Cortex of kidney (tissue), 1 donor: ENCODE results near the gene HOXA3.

Experiments used
- DNase-seq: peaks from one replicate; lab custom pipeline; 2025; lab: John Stamatoyannopoulos, UW

Gene HOXA3

DNA sequence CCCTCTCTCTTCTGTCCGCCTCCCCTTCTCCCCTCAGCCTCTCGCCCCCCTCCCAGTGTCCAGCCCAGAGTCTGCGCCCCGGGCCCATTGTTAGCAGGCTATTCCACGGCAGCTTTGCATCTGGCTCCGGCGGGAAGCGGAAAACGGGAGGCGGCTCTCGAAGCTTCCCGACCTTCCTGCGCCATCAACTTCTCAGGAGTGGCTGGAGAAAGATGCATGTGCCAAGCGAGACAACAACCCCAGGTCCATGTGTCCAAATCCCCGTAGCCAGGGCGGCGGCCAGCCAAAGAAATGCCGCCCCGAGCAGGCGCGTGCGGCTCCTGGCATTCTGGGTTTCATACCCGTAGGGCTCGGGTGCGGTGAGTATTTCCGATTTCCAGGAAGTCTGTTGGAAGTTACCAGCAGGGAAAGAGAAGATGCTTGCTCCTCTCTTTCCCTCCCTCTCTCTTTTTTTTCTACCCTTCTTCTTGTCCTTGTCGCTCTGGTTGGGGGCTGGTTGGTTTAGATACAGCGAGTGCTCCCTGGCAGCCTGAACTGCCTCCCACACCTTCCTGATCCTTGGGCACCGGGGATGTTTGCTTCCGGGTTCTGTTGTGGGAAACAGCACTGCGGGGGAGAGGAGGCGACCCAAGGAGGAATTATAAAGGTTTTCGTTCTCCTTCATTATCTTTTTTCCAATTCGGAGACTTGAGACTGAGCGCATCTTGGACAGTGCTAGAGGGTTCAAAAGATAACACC lies 48.7 kb downstream of the HOXA3 start:
- DNase-seq, result no peak

DNA sequence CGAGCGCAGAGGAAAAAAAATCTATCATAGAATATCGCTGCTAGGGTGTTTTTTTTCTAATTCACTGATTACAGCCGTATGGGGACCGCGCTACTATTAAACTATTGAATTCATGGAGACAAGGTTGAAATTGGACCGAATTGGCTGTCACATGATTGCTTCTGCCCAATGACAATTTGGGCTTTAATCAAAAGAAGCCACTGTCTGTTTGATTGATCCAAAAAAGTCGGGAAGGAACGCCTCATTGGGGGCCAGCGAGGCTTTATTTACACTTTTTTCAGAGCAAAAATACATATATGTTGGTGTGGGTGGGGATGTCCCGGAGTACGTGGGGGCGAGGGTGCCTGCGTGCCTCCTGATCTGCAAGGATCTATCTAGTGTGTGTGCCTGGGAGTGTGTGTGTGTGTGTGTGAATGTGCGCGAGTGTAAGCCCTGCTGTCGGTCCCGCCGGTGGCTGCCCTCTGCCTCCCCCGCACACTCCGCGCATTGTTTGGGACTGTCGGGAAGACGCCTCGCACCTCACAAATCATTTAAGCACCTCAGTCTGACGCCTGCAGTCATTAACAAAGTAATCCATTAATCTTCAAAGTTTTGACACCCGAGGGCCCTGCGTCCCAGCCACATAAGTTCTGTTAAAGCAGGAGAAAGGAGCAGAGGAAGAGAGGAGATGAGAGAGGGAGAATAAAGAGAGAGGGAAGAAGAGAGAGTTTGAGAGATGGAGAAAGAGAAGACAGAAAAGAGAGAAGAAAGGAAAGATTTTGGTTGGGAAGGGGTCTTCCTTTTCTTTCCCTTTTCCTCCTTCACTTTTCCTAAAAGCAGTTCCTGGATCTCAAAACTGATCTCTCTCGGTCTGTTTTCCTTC lies 49.6 kb downstream of the HOXA3 start, which contains the start of gene HOXA2:
TSS of gene HOXA2 (minus strand) at position 103 of the 862 bp plus-strand sequence. CDS start 183 bp downstream, outside the sequence.
- DNase-seq, result no peak

DNA sequence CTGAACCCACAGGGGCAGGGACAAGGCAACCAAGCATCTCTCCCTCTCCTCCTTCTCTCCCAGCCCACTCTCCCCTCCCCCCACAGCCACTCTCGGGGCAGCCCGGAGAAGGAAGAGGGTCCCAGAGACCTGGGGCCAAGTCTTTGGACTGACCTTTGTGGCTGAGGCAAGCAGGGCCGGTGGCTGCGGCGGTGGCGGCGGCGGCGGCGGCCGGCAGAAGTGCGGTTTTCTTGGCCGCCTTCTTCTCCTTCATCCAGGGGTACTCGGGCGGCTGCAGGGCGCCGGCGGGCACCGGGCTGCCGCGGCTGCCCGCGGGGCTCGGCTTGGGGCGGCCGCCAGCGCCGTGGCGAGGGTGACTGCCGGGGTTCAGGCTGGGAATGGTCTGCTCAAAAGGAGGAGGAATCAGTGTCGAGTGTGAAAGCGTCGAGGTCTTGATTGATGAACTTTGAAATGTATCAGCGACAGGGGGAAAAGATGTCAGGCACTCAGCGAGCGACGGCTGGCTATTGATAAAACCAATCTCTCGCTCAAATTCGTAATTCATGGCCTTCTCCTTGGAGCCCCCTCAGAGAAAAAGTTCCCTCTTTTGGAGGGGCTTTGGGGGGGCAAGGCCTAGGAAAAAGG lies 50.3 kb downstream of the HOXA3 start:
- DNase-seq, result no peak

DNA sequence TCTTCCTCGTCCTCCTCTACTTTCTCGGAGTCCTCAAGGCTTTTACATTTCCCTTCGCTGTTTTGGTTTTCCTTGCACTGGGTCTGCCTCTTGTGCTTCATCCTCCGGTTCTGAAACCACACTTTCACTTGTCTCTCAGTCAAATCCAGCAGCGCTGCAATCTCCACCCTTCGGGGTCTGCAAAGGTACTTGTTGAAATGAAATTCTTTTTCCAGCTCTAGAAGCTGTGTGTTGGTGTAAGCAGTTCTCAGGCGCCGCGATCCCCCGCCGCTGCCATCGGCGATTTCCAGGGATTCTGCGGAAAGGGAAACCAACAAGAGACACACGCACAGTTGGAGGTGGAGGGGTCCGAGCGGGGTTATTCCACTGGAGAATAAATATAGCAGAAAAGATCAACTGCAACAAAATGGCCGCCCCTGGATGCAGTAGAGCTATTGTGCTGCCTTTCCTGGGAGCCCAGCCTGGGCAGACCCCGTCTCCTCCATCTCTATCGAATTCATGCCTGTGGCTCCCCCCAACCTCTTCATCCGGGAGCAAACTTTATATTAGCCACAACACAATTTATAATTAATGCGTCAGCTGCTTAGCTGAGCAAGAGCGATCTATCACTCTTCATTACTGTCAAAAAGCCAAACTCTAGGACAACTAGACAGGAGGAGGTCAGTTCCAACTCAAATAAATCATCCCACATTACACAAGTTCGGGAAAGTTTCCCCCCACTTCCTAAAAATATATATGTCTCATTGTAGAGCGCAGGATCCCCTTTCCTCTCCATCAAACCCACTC lies 51.0 kb downstream of the HOXA3 start:
- no peak for DNase-seq

DNA sequence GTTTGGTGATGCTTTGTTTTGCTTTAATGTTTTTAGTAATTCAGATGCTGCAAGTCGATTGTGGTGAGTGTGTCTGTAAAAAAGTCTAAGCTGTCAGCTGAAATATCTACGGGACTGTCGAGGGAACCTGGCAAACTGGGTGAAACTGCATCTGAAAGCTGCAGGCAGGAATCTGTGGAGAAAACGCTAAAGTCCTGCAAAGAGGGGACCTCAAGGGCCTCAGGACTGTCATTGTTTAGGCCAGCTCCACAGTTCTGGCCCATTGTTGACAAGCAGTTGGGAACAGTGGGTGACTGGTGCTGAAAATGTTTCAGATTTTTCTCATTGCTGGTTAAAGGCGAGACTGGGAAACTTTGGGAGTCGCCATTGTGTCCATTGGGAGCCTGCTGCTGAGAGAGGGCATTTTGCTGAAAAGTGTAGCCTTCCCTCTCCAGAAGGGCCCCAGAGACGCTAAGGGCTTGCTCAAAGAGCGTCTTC lies 51.7 kb downstream of the HOXA3 start:
- DNase-seq, result no peak

DNA sequence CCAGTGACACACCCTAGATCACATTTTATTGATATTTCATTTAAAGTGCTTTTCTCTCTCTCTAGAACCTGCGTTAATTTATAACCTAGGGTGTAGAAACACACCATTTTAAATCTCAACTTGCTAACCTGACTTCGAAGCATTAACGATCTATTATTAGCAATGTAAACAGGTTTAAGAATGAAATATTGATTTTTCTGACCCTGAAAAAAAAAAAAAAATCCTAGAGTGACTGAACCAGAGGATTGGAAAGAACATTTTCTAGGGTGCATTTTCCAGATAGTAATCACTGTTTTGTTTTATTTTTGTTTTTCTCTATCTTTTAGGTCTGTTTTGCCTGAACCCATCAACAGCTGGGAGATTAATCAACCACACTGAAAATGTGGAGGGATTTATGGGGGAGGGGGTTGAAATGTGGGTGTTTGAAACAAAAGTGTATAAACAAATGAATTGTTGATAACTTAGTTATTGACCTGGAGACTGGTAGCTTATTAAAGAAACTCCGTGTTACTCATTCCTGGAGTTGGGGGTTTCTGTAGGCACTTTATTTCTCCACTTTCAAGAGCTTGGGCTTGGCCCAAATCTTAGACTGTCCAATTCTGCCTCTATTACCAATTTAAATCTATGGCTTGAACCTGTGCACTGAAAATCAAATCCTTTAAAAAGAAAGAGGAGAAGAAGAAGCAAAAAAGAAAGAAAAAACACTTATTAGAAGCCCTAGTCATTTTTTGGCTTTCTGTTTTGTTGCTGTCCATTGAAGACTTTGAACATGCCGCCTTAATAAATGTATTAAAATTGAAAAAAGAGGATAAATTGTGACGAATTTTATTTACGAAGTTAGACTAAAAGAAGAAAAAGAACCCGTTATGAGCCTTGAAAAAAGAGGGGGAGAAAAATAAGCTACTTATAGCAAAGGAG lies 52.7 kb downstream of the HOXA3 start:
- DNase-seq, result no peak

DNA sequence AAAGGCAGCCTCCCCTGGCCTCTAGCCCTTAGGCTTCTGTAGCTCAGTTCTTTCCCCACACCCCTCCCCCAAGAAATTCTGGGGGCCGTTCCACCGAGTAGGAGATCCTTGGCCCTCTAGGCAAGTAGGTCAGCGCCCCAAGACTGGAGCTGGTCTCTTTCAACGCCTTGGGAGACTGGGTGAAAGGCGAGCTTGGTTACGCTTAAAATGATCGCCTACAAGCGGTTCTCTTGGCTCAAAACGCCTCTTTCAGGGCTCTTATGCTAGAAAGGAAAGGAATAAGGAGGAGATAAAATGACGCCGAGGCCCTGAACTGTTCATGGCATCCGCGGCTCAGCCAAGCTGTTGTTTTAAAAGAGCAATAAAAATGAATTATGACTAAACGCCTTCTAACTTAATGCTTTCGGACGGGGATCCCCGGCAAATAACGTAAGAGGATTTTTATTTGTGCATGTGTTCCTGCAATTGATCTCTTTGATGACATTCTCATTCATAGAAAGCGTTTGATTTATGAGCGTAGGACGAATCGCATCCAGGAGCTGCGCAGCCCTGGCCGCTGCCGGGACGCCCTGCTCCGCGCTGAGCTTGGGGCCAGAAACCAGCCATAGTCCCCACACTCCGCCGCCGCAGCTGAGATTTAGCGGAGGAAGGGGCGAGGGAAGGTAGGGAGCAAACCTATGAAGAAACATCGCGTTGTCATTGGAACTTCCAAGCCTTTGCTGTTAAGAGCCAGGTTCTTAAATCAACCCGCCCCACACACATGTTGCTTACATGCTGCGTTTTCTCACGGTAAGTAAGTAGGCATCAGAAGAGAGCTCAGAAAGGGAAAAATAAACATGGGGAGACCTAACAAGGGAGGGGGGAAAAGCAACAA lies 53.6 kb downstream of the HOXA3 start:
- DNase-seq, result no peak

DNA sequence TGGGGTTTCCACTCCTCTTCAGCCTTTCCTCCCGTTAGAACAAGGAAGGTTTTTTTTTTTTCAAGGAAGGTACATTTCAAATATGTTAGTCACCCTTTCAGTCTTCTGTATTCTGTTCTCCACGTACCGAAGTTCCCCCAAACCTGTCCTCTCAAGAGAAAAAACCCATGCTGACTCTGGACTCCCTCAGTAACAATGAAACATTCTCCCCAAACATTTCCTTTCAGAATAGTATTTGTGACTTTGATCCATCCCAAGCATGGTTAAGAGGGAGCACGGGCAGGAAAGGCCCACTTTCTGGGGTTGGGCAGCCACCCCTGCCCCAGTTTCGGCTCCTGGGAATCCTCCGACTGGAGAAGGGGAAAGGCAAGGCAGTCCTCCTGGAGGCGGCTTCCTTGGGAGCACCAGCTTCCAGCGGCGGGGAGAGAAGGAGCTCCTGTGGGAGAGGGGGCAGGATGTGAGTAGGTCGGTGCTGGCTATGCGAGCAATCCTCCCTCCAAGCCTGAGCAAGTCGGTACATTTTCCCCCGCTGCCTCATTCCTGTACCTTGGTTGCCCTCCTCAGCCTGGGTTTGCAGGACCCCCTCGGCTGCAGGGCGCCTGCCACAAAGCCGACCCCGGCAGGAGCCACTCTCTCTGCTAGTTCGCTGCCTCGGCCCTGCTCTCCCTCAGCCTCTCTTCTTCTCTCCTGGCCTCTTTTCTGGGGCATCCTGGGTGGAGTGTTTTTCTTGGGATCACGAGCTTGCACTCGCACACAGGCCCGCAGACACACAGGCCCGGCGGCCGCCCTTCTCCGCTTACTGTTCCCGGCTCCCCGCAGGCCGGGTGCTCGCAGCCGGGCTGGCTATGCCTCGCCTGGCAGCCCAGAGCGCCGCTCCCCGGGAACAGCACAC lies 54.5 kb downstream of the HOXA3 start:
- DNase-seq, result no peak

DNA sequence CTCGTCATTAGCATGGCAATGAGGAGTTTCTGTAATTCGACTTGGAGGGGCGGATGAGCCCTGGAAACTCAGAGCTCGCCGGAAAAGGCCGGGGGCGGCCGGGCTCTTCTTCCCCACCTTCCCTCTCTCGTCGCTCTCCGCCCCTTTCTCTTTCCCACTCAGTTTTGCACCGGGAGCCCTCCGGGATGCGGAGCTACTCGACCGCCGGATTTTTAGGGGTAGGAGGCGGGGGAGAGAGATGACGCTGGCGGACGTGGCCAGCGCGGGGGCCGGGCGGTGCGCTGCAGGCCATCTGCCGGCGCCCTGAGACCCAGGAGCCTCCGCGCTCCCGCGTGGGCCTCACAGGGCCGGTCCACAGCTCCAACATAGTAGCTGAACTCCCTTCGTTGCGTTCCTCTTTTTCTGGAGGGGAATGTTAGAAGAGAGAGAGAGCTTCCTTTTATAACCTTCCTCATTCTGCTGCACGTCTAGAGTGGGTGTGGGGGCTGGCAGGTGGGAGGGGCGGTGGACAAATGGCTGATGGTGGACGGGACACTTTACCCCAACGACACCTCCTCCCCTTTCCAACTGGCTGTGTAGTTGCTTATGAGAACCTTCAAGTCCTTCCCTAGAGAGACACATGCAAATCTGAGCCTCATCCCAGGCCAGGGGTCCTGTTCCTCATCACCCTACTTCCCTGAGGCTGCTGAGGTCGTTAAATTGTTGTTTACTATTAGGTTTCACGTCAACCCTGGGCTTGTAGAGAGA lies 55.4 kb downstream of the HOXA3 start:
- no peak for DNase-seq

DNA sequence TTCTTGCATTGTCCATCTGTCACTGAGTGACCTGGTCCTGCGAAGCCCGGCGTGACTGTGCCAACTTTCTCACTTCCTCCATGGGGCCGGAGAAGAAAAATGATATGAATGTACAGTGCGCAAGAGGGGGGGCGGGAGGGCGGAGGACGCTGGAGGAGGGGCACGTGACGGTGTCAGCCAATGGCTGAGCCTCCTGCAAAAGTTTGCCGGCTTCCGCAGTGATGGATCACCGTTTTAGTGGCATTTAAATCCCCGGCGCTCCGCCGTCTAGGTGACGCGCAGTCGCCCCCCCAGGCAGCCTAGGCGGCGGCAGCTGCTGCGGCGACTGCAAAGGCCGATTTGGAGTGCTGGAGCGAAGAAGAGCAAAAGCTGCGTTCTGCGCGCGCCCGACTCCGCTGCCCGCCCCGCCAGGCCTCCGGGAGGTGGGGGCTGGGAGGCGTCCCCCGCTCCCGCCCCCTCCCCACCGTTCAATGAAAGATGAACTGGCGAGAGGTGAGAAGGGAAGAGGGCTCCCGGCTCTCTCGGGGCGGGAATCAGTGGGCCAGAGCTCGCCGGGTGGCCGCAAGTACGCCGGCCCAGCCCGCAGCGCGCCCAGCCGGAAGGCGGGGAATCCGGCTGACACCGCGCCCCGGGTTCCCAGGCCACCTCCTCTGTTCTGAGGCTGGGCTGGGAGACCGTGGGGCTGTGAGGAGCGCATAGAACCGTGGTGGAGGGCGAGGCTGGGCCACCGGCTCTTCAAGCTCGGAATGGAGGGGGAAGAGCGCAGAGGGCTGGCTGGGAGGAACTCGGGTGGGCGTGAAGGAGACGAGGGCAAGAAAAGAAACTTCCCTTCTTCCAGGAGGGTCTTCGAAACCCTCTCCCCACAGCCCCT lies 56.3 kb downstream of the HOXA3 start, which contains the start of gene HOXA1:
TSS of gene HOXA1 (minus strand) at position 104 of the 871 bp plus-strand sequence. CDS start at position 16, 88 bp downstream.
- DNase-seq, result no peak

DNA sequence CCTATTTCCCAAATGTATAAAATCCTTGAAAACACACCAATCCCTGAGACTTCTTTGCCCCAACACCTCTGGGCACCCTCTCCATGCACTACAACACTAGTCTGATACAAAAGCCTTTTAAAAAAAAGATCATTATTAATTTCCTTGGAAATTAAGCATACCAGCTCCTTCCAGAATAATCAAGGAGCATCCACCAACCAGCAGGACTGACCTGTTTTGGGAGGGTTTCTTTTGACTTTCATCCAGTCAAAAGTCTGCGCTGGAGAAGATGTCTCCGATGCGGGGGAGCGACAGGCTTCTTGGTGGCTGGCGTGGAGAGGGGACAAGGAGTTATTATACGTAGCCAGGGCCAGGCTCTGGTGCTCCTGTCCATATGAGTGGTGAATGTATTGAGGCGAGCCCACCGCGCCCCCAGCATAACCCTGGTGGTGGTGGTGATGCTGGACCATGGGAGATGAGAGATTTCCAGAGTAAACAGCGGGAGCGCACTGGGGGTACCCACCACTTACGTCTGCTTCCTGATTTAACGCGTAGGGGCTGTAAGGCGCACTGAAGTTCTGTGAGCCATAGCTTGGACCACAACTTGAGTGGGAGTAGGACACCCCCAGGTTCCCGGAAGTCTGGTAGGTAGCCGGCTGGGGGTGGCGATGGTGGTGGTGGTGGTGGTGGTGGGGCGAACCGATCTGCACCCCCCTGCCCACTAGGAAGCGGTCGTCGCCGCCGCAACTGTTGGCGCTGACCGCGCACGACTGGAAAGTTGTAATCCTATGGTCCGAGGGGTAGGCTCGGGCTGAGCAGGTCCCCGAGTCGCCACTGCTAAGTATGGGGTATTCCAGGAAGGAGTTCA lies 57.1 kb downstream of the HOXA3 start:
- DNase-seq, result no peak

DNA sequence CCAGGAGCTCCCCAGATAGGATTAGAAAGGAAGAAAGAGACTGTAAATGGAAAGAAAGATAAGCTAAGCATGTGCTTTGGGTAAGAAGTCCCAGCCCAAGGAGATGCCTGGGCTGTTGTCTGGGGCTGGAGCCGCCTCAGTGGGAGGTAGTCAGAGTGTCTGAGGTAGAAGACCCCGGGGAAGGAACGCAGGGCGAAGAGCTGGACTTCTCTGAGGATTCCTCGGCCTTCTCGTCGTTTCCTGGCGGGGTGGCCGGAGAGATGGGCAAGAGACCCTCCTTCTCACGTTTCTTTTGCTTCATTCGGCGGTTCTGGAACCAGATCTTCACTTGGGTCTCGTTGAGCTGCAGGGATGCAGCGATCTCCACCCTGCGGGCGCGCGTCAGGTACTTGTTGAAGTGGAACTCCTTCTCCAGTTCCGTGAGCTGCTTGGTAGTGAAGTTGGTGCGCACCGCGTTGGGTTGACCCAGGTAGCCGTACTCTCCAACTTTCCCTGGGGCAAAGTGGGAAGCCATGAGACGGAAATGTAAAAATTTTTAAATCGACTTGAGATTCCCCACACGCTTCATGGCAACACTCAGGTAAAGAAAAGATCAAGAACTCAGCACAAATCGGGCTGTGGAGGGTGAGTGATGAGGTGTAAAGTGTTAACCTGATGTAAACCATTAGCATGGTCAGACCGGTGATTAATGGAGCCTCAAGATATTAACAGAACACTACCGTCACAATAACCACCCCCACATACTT lies 57.9 kb downstream of the HOXA3 start:
- DNase-seq, result no peak

DNA sequence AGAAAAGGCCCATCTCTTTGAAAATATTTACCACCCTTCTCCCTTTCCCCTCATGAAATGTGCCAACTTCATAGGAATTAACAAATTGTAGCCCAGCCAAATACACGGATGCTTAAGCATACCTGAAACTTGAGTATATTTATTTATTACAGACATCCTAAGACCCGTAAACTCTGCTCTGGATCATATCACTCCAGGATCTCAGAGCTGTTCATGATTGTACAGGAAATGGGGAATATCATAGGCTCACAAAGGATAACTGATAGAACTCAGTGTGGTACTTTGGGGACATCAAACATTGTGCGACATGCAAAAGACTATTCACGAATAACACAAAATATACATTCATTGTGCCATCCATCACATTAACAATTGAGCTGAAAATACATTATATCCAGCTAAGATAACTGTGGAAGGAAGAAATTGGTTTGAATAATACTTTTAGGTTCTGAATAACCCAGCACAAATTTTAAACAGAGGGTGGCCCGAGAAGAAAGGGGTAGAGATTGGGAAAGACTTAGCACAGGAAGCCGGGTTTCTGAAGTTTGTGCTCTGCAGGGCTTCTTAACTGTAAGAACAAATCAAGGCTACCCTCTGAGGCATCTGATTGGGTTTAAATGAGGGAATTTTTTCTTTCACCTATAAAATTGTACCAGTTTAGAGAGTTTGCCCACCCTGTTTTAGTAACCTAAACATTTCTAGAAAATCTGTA lies 59.0 kb downstream of the HOXA3 start:
- DNase-seq, result no peak

DNA sequence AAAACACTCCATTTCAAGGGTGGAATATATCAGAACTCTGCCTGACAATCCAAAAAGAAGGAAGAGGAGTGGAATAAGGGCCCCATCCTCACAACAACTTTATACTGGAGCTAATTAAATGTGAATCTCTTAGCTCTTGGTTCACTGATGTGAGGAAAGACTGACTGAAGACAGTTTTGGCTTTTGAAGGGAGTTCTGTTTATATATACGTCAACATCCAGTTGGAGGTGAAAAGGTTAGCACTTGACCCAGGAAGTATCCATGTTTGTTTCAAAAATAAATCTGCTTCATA lies 59.6 kb downstream of the HOXA3 start:
- no peak for DNase-seq
